ENCODE measurements around the gene EMP1. TPM values are rescaled to one million over a fixed set of nuclear protein-coding genes. Genes with fewer than 3 reads are reported as not detected.
A peak's percentile ranks its signal among the peaks of the same experiment; 100 is the strongest.

Gene EMP1
- total and polyA plus RNA-seq, 2 donors (not counting 3 experiments of a cell fraction or from before 2014, with no cell fraction given), result 265 to 528 TPM

DNA sequence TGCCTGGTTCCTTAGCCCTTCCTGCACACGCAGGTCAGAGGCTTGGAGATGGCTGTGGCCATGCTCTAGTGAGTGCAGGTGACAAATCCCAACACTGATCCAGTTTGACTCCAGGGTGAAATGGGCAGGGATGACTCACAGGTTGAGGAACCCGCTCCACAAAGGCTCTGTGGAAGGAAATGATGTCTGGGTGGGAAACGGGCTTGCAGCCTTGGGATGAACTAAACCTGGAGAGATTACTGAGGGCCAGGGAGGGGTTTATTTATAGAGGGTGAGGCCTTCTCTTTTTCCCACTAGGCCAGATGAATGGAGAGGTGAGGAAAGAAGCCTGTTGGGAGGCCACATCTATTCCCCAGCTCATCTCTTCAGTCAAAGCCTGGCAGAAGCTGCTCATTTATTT, 29.3 kb upstream of the EMP1 start:
- Histone ChIP-seq H3K9ac (replicated peaks; ENCODE audit: extremely low read depth, insufficient read depth, low read length) (no peak overlapping the region), H2AFZ (ENCODE audit: low read depth, low read length) (no peak overlapping the region), H3K27me3 (ENCODE audit: control insufficient read depth in 2 of 2, insufficient read depth in 2 of 2, low read length in 2 of 2) (no peaks in the 10 kb centered on the region), H3K4me3 (replicated peaks in 1 of 3; ENCODE audit: insufficient read depth in 1 of 3, low read depth in 1 of 3, low read length in 3 of 3) (no peak overlapping the region), H3K4me2 (ENCODE audit: insufficient read depth, low read length) (no peak overlapping the region), H3K4me1 (ENCODE audit: control insufficient read depth, extremely low read depth, insufficient read depth, low read length) (peaks cover 34% of the 10 kb centered on the region), H3K27ac (ENCODE audit: insufficient read depth, low read depth, low read length) (no peak overlapping the region), H3K79me2 (ENCODE audit: control insufficient read depth, insufficient read depth, low read length) (no peaks in the 10 kb centered on the region), H4K20me1 (replicated peaks; ENCODE audit: control insufficient read depth, extremely low read depth, insufficient read depth, low read length) (no peaks in the 10 kb centered on the region), H3K9me1 (replicated peaks; ENCODE audit: control insufficient read depth, extremely low read depth, insufficient read depth, low read length) (no peaks in the 10 kb centered on the region), H3K9me3 (replicated peaks; ENCODE audit: control insufficient read depth, insufficient read depth, low read length) (no peaks in the 10 kb centered on the region), H3K36me3 (ENCODE audit: control insufficient read depth in 2 of 2, extremely low read depth in 1 of 2, insufficient read depth in 2 of 2, low read length in 2 of 2) (no peaks in the 10 kb centered on the region)
- DNase-seq (ENCODE audit: low read depth, low spot score) (peak; percentile 43), FAIRE-seq (peak; percentile 68)
- intact Hi-C loops (cut with micrococcal nuclease) (no loop called here), dilution Hi-C loops (cut with MboI; ENCODE audit: extremely low pct_ligation_motif_present, low sequenced_read_pairs) (no loop called here)
- no TSS peak for BruUV-seq (replicated peaks)
- ChIA-PET POLR2A (no interaction called here), CTCF (interaction anchor here (1.4 kb wide), 1 partner anchor 12 kb away, joined by 4 read pairs; no protein-coding TSS in a partner anchor)
- TF ChIP-seq EZH2 (IDR thresholded peaks at IDR 0.05; ENCODE audit: borderline replicate concordance, low read depth, low read length, severe bottlenecking), result no peak
- no peak for TF ChIP-seq POLR2AphosphoS5 (IDR thresholded peaks at IDR 0.05; ENCODE audit: insufficient read depth, low read depth, low read length)
- TF ChIP-seq MYC (IDR thresholded peaks at IDR 0.05; ENCODE audit: low read depth, low read length), result no peak
- TF ChIP-seq POLR2A (IDR thresholded peaks at IDR 0.05; ENCODE audit: low read depth, low read length), result no peak
- TF ChIP-seq, protein P1, sequence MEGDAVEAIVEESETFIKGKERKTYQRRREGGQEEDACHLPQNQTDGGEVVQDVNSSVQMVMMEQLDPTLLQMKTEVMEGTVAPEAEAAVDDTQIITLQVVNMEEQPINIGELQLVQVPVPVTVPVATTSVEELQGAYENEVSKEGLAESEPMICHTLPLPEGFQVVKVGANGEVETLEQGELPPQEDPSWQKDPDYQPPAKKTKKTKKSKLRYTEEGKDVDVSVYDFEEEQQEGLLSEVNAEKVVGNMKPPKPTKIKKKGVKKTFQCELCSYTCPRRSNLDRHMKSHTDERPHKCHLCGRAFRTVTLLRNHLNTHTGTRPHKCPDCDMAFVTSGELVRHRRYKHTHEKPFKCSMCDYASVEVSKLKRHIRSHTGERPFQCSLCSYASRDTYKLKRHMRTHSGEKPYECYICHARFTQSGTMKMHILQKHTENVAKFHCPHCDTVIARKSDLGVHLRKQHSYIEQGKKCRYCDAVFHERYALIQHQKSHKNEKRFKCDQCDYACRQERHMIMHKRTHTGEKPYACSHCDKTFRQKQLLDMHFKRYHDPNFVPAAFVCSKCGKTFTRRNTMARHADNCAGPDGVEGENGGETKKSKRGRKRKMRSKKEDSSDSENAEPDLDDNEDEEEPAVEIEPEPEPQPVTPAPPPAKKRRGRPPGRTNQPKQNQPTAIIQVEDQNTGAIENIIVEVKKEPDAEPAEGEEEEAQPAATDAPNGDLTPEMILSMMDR (IDR thresholded peaks at IDR 0.05; ENCODE audit: extremely low read depth in 1 of 2, insufficient read depth in 1 of 2, low read depth in 1 of 2, low read length in 2 of 2), result no peak
- TF ChIP-seq FOS (IDR thresholded peaks at IDR 0.05; ENCODE audit: borderline replicate concordance, insufficient read depth, low read length), result peak; percentile 61
- TF ChIP-seq, protein P2, sequence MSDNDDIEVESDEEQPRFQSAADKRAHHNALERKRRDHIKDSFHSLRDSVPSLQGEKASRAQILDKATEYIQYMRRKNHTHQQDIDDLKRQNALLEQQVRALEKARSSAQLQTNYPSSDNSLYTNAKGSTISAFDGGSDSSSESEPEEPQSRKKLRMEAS (IDR thresholded peaks at IDR 0.05; ENCODE audit: insufficient read depth, insufficient read length), result no peak
- peak; percentile 45 for TF ChIP-seq JUN (IDR thresholded peaks at IDR 0.05; ENCODE audit: borderline replicate concordance, insufficient read depth, insufficient read length, low read depth)
- TF ChIP-seq GATA2 (IDR thresholded peaks at IDR 0.05; ENCODE audit: insufficient read depth, insufficient read length, low read depth, low read length), result no peak

Data from endothelial cell of umbilical vein (primary cell).